Transverse colon (tissue), 3 donors: Measurements from ENCODE around the gene RGP1.

Experiments used
- POLR2A ChIP-seq: fragments of 450-650 bp; IDR thresholded peaks from one replicate; pipeline ENCODE4 v1.6.1; 2016; ENCODE audit warnings: antibody characterized with exemption, mild to moderate bottlenecking, moderate library complexity
- TF ChIP-seq, protein P1 (sequence below), 5 experiments: fragments of 200-600 bp in 3 of 5; fragments of 450-650 bp in 2 of 5; sonication (generic) in 3 of 5; IDR thresholded peaks; 1 replicate in 2 of 5; 2 replicates in 3 of 5; pipeline ENCODE4 v1.5.1; 2016 to 2017; ENCODE audit warnings: antibody characterized with exemption in 5 of 5, inconsistent platforms in 3 of 5, mild to moderate bottlenecking in 2 of 5, moderate library complexity in 1 of 5

DNA sequence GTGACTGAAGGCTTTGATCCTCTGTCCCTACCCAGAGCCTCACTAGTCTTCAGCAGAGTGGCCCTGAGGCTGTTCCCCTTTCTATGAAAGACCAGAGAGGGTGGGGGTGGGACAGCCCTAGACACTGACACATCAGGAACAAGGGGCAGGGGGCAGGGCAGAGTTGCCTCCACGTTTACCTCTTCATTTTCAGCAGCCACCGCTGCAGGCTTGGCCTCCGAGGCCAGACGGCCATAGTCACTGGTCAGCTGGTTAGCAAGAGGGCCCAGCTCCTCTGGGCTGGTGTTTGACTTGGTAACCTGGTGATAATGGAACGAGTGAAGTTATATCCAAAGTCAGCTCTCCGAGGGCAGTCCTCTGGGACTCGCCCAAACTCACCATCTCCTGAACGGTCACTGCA, 43.7 kb upstream of the RGP1 start:
- TF ChIP-seq, protein P1, sequence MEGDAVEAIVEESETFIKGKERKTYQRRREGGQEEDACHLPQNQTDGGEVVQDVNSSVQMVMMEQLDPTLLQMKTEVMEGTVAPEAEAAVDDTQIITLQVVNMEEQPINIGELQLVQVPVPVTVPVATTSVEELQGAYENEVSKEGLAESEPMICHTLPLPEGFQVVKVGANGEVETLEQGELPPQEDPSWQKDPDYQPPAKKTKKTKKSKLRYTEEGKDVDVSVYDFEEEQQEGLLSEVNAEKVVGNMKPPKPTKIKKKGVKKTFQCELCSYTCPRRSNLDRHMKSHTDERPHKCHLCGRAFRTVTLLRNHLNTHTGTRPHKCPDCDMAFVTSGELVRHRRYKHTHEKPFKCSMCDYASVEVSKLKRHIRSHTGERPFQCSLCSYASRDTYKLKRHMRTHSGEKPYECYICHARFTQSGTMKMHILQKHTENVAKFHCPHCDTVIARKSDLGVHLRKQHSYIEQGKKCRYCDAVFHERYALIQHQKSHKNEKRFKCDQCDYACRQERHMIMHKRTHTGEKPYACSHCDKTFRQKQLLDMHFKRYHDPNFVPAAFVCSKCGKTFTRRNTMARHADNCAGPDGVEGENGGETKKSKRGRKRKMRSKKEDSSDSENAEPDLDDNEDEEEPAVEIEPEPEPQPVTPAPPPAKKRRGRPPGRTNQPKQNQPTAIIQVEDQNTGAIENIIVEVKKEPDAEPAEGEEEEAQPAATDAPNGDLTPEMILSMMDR (IDR thresholded peaks at IDR 0.05), result no peak
- no peak for TF ChIP-seq POLR2A
